PC-3 (cell line): Measurements from ENCODE around the gene SQOR.

ENCODE experiments used
- CTCF ChIP-seq: fragments of 300-600 bp; sonication (generic); conservative IDR thresholded peaks from 2 replicates; pipeline ENCODE4 v1.5.1; 2017; ENCODE audit warnings: antibody characterized with exemption, low read depth, mild to moderate bottlenecking, low read length
- EZH2 ChIP-seq: fragments of 300-600 bp; sonication (generic); IDR thresholded peaks from one replicate; pipeline ENCODE4 v1.6.1; 2017; ENCODE audit warnings: antibody characterized with exemption, mild to moderate bottlenecking, low read length; ENCODE audit not compliant: unreplicated experiment

- peak; percentile 22; the same call in 1 of the 2 replicates for TF ChIP-seq CTCF
- no peak for TF ChIP-seq EZH2
Measured at GRCh38 chr15:45618813-45619212, 16.0 kb upstream of the SQOR start.
